GM21526 (cell line): ENCODE measurements around the gene GP1BA.
A peak's percentile ranks its signal among the peaks of the same experiment; 100 is the strongest.

Experiments used
- ATAC-seq: cut with Tn5 transposase; IDR thresholded peaks from one replicate; pipeline ENCODE4 v1.9.1; 2021; ENCODE audit warnings: moderate library complexity; ENCODE audit not compliant: unreplicated experiment, low FRiP score

The GP1BA gene

DNA sequence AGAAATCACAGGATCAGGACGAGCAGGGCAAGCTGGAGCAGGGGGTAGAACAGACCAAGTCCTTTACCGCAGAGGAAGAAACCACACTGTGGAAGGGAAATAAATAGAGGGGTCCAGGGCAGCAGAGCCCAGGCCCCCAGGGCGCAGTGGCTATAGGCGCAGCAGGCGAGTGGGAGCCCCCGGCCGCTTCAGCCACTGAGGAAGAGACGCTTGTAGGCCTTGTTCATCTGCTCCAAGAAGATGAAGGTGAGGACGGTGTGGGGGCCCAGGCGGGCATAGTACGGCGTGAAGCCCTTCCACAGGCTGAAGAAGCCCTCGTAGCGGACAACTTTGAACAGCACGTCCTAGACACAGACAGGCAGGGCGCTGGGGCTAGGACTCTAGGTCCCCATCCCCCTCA, 5.5 kb downstream of the GP1BA start:
- ATAC-seq, result no peak

DNA sequence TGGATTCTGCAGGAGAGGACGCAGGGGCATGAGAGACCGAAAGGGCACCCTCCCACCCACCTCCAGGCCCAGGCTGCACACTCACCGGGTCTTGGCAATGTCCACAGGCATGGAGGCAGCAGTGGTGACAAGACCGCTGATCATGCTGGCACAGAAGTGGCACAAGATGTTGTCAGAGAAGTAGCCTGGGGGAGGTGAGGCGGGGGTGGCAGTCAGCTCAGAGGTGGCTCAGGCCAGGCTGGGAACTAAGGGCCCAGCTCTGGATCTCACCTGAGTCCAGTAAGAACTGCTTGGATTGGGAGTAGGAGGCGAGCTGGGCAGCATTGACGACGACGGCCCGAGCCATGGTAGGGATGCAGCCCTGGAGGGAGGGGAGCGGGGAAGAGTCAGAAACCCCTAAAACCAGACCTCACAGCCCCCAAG, 6.0 kb downstream of the GP1BA start:
- no peak for ATAC-seq

DNA sequence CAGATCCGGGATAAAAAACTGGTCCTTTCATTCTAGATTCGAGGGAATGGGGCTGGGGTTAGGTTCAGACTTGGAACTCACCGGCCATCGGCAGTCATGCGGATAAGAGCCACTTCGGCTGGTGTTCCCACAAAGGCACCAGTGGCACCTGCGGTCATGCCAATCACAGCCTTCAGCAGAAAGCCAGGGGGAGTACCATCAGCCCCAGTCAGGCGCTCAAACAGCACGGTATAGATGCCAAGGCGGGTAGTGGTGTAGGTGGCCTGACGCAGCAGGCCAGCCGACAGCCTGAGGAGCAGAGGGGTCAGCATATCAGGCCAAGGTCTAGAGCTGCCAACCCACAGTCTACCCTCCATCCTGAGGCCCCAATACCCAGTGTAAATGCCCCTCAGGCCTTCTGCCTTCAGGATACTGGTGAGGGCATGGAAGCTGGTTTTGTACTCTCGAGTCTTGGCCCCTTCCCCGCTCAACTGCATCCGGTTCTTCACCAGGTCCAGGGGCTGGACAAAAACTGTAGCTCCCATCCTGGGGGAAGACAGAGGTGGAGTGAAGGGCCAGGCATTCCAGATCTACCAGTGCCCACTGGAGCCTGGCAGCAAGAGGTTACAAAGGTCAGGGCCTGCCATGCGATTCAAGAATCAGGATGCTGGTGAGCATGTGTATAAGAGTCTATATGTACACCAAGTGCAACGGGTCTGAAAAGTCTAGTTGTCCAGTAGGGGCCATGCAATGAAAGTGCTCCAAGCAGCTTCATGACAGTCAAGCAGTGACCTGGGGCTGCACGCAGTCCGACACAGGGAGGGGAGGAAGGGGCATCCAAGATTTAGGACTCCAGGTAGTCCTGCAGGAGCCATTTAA, 6.8 kb downstream of the GP1BA start:
- ATAC-seq, result no peak

DNA sequence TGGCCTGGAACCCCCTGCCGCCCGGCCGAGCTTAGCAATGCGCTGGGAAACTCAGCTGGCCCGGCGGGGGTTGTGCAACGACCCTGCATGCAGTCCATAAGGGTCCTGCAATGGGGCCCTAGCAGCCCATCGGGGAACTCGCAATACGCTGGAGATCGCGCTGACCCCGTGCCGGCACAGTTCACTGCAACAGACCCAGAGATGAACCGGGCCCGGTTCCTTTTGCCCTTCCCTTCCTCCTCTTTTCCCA, 7.4 kb downstream of the GP1BA start:
- peak; percentile 11 for ATAC-seq

DNA sequence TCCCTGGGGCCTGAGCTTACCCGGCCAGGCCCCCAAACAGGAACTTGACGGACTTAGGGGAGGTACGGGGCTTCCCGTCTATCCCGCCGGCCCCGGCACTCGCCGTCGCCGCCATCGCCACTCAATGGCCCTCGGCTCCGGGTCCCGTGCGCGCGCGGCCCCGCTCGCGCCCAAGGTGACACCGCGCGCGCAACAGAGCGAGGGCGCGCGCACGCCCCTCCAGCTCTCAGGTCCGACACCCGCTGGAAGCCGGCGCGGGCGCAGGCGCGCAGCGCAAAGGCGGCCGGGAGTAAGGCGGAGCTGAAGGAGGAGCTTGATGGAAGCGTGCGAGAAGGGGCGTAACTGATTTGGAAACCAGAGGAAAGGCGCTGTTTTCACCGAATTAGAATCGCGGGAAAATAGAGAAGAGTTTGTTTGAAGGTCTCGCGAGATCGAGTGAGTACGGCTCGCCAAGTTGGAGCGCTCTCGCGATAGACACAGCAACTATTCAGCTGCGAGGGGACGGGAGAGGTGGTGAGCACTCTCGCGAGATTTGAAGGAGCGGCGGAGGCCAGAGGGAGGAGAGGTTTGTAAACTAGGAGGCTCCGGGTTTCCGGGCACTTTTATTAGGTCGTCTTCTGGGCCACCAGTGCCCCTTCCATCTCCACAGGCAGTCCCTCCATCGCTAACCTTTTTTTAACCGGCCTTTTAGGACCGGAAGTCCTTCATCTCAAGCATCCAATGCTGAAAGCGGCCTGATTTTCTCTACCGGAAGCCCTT, 7.9 kb downstream of the GP1BA start, which contains the start of the genes RNF167 and SLC25A11:
Gene RNF167 (plus strand): TSS at position 473 of the 759 bp plus-strand sequence. CDS start 642 bp downstream, outside the sequence.
Gene SLC25A11 (minus strand): TSS at position 251 of the 759 bp plus-strand sequence. CDS start 136 bp downstream, at position 115.
- peak; percentile 59 for ATAC-seq

DNA sequence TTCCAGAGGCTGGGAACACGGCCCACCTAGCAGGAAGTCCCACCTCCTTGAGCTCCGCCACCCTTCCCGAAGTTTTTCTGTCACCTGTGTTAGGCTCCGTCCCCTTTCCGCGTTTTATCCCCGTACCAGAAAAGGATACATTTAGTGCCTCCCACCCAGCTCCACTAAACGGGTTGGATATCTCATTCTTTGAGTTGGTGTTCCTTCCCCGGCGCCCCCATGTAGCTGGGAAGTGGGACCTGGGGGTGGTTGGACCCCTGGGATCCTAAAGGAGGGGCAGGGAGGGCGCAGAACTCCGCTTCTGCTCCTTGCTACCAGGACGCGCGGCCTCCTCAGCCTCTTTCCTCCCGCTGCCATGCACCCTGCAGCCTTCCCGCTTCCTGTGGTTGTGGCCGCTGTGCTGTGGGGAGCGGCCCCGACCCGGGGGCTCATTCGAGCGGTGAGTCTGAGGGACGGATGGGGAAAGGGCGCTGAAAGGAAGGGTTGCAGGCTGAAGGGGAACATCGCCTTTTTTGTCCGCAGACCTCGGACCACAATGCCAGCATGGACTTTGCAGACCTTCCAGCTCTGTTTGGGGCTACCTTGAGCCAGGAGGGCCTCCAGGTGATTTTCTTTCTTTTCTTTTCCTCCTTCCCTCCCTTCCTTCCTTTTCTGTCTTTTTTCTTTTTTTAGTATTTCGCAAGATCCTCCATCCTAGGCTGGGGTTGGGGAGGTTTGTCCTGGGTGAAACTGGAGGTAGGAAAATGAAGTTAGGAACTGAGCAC, 8.7 kb downstream of the GP1BA start:
- ATAC-seq, result peak; percentile 5

DNA sequence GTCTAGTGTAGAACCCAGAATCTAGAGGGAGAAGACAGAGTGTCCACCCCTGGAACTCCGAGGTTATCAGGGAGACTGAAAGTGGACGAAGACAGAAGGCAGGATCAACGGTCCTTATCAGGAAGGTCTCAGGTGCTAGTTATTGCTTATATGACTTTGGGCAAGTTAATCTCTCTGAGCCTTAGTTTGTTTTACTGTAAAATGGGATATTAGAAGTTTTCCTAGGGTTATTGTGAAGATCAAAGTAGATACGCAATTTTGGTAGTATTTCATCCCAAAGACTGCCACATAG, 9.2 kb downstream of the GP1BA start:
- no peak for ATAC-seq

DNA sequence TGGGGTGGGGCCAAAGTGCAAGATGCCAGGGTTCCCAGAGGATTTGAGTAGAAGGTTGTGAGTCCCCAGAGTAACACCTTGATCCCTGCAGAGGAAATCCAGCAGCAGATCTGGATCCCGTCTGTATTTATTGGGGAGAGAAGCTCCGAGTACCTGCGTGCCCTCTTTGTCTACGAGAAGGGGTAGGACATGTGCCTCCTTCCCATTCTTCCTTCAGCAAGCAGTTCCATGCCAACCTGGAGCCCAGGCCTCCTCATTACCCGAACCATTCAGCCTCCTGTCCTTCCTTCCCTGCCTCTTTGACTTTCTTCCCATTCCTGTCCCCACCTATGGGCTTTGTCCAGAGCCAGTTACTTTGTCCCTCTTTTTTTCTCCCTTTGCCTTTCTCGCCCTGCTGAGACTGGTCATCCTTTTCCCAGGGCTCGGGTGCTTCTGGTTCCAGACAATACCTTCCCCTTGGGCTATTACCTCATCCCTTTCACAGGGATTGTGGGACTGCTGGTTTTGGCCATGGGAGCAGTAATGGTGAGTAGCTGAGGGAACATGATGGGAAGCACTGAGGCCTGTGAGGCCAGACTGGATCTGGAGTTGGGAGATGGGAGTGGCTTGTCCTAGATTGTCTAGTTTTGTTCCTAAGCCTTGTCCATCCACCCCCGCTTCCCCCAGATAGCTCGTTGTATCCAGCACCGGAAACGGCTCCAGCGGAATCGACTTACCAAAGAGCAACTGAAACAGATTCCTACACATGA, 10.9 kb downstream of the GP1BA start:
- ATAC-seq, result no peak

DNA sequence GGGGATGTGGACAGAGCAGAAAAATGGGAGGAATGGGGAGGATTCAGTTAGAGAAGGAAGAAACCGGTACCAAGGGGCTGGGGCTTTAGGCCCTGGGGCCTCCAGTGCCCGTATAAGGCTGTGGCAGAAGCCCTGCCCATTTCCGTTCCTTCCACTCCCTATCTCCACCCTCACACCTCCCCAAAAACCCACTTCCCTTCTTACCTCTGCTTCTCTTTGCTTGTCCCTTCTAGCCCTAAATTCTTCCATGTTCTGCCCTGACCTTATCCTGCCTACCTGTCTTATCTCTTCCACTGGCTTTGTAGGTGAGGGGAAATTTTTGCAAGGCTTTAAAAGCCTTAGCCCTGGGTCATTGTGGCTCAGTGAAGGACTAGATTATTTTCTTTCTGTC, 12.1 kb downstream of the GP1BA start:
- ATAC-seq, result no peak

DNA sequence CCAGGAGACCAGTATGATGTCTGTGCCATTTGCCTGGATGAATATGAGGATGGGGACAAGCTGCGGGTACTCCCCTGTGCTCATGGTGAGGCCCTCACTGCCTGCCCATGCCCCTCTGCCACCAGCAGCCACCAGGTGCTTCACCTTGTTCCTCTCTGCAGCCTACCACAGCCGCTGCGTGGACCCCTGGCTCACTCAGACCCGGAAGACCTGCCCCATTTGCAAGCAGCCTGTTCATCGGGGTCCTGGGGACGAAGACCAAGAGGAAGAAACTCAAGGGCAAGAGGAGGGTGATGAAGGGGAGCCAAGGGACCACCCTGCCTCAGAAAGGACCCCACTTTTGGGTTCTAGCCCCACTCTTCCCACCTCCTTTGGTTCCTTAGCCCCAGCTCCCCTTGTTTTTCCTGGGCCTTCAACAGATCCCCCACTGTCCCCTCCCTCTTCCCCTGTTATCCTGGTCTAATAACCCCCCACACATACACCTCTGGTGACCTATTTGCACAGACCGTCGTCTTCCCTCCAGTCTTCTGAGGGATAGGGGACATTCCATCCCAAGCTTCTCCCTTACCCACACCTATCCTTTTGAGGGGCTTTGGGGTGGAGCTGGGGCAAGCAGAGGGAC, 12.6 kb downstream of the GP1BA start:
- no peak for ATAC-seq

DNA sequence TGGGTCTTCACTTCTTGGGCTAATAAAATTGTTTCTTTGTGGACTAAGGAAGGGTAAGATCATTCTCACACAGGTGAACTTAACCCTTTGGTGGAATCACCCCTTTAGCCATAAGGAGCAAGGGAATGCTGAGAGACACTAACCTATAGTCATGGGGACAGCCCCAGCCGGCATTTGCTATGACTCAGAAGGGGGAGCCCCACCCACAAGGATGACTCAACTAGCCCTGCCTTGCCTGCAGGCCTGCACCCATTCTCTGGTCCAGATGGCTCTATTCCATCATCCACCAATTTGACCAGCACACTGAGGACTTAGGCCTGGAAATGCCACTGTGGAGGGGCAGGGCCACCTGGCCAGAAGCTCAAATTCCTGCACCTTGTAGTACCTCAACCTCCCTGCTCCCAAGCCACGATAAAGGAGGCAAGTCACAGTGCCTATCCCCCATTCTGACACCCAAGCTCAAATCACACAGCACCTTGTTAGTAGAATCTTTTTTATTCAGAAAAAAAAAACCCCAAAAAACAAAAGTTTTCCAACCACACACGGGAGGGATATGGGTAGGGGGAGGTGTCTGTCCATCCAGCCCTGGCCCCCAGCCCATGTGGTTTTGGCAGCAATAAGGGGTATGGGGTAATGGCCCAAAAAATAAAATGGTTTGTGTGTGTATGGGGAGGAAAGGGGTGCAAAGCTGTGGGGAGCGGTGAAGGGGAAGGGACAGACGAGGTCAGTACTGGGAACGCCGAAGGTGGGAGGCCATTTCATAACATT, 13.3 kb downstream of the GP1BA start:
- no peak for ATAC-seq

DNA sequence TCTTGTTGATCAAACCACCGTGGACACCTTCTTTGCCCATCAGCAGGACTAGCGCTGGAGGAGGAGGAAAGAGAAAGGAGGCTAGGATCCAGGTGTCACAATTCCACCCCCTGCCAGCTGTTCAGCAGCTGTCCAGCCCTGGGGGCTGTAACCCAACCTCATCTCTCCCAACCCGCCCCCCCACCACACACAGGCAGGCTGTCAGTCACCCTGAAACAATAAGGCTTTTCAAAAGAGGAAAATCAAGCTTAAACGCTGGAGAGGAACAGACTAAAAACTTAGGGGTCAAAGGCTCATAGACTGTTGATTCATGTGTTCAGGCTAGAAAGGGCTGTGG, 13.8 kb downstream of the GP1BA start:
- ATAC-seq, result no peak

DNA sequence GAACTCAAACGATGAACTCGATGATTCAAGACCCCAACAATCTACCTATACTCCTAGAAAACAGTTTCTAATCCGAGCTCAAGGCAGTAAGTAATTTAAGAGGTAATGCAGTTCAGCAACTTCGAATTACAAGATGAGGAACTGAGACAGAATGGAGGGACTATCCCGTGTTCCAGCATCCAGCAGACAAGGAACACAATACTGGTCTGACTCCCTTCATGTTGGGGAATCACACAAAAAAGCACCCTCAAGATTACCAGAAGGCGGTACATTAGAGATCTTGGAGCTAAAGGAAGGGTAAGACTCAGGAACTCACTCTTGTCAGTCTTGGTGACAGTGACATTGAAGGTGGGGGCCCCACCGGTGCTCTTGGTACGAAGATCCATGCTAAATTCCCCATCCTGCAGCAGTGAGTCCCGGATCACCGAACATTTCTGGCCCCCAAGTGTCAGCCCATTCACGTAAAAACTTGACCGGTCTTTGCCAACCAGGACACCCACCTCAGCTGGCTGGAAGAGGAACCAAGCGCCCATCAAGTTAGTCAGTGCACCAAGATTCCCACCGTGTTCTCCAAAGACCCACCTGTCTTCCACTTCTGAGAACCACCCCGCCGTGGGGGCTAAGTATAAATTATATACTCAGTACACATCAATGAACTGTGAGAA, 14.4 kb downstream of the GP1BA start:
- no peak for ATAC-seq

DNA sequence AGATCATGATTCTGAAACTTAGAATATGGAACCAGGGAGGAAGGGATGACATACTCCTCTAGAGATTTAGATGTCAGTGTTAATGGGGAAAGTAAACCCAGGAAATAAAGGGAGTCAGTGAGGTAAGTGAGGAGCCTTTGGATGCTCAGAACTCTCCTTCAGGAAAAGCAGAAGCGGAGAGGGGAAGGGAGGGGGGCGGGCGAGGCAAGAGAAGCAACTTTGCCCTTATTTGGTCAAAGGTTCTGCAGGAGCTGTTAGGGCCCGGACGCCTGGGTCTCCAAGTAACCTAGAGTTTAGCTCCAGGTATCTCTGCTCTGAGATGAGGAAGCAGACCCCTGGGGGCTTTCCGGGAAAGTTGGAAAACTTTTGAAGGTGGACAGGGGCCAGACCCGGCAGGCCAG, 14.9 kb downstream of the GP1BA start:
- no peak for ATAC-seq

DNA sequence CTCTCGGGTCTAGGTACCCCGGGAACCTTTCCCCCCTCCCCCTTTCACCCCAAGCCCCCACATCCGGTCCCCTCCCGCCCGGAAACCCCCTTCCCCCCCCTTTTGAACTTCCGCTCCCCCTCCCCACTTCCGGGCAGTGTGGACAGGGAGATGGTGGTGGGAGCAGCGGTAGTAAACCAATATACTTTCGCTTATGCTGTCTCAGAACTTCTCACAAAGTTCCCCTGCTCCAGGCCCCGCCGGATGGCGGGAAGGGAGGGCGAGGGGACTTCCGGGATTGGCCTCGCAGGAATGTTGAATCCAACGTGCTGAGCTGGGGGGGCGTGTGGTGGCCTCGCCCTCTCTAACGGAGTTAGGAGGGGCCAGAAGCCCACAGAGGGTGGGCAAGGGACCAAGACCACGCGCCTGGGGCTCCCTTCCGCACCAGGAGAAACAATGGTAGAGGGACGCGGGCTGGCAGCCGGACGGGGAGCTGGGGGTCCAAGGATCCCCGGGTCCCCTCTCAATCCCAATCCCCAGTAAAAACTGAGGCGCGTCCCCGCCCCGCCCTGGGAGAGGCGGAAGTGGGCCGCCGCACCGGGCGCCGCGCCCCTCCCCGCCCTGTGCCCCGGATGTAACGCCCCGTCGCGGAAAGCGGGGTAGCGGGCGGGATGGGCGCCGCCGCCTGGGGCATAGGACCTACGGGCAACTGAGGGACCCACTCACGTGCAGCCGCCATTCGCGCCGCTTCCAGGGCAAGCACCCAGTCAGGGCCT, 15.5 kb downstream of the GP1BA start:
- ATAC-seq, result no peak

DNA sequence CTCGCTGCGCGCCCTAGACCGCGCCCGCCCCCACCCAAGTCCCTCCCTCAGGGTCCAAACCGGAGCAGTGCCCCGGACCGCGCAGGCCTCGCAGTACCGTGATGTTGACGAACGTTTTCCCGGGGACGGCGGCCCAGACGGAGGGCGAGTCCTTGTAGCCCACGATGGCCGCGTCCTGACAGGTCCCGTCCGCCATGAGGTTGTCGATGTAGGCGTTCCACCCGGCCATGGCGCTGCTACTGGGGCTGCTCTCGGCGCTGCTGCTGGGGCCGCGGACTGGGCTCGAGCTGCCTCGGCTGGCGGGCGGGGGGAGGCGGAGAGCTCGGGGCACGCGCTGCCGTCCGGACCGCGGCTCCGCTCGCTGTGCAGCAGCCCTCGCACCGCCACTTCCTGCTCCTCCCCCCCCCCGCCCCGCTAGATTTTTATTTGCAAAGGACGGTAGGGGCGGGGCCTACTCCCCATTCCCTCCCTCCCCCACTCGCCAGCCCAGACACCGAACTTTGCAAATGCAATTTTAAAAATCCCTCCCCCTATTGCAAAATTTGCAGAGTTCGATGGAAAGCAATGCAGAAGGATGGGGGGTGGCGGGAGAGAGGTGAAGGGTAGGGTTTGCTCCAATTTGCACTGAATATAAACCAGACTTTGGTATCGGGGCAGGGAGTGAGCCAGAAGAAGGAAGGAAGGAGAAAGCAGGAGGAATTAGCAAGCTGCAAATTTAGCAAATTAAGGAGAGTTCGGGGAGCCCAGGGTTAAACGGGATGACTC, 16.3 kb downstream of the GP1BA start, which contains the start of gene PFN1:
Gene PFN1 (minus strand): TSS at position 365 of the 765 bp plus-strand sequence. CDS start 136 bp downstream, at position 229.
- no peak for ATAC-seq

DNA sequence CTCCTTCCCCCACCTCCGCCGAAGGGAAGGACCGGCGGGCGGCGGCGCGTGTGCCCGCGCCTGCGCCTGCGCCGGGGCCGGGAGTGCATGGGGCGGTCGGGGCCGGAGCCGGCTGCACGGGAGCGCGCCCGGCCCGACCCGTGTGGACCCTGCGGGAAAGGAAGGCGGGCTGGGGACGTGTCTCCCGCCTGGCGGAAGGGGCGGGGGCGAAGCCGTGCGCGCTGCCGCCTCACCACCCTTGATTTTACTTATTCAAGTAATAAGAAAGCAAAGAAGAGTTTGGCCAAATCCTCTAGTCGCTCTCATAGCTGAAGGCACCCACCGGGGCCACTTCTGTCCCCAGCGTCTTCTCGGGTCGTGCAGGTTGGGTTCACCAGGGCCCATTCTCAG, 16.8 kb downstream of the GP1BA start:
- peak; percentile 31 for ATAC-seq
